Measurements from ENCODE around the gene SIK2.

The SIK2 gene

GRCh38 chr11:111601979-111602864 is at the start of gene SIK2:
Gene SIK2 (plus strand): TSS chr11:111602449. CDS start chr11:111602564, 115 bp downstream.
- DNase-seq (ENCODE audit: low read depth), result peak; percentile 84

DNA sequence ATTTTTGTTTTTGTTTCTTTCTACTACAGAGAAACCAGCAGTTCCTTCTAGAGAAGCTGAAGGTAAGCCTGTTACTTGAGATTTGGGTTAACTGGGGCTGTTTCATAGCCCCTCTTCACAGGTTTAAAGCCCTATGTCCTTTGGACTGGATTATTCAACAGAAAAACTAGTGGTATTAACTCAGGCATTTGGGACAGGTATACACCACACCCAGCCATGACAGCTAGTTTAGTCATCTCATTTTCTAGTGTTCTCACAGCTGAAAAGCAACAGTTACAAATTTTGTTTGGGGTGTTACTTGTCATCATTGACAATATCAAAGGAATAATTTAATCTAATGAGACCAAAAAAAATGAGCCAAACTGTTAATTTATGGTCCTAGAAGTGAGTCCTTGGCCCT is 47.7 kb upstream of the SIK2 start:
- DNase-seq (ENCODE audit: low read depth), result no peak

- DNase-seq (ENCODE audit: low read depth), result no peak
These were observed 47.0 kb upstream of the SIK2 start for GRCh38 chr11:111555255-111555654.

DNA sequence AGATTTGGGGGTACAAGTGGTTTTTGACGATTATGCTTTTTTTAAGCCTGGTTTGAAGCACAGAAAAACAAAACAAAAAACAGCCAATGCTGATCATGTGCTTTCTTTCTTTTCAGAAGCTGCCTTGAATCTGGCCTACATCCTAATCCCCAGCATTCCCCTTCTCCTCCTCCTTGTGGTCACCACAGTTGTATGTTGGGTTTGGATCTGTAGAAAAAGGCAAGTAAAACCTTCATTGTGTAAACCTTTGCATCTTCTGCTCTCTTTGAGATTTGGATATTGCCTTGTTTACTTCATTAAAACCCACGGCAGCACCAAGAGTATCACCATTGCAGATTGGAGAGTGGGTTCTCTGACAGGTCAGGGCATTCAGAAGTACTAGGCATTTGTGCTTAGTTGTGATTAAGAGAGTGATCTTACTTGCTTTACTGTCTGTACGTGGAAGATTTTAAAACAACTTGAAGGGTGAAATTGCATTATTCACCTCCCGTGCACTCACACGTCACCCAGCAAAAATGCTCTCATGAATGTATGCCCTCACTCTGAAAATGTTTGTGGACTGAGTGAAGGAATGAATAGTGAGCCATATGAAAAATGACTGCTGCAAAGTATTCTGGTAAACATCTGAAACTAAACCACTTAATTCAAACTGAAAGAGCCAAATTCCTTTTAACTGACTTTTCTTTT is 44.7 kb upstream of the SIK2 start:
- no peak for DNase-seq (ENCODE audit: low read depth)

DNA sequence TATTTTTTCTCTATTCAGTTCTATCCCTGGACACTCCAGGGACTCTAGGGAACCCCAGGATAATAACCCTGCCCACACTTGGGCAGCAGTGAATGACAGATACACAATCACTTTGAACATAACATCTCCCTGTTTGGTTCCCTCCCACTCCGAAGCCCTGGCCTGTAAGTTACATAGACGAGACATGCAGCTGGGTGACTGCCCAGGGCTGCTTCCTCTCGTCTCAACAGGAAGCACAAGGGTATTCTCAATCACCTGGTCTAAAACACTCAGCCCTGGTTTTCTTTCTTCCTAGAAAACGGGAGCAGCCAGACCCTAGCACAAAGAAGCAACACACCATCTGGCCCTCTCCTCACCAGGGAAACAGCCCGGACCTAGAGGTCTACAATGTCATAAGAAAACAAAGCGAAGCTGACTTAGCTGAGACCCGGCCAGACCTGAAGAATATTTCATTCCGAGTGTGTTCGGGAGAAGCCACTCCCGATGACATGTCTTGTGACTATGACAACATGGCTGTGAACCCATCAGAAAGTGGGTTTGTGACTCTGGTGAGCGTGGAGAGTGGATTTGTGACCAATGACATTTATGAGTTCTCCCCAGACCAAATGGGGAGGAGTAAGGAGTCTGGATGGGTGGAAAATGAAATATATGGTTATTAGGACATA is 42.3 kb upstream of the SIK2 start:
- DNase-seq (ENCODE audit: low read depth), result no peak

- no peak for DNase-seq (ENCODE audit: low read depth)
These were observed 41.4 kb upstream of the SIK2 start for GRCh38 chr11:111560800-111561199.

DNA sequence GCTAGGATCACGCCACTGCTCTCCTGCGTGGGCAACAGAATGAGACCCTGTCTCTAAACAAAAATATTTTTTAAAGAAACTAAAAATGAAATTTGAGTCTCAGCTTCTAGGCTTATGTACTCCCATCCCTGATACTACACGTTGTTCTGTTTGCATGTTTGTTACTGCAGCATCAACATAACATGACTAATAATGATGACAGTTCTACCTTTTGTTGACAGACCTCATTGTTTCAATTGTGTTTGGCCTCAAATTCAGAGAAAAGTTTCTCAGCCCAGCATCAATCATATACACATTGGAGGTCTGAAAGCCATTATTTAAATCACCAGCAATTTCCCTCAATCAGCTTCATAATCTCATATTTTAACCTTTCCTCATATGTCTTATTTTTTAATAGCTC is 40.9 kb upstream of the SIK2 start:
- no peak for DNase-seq (ENCODE audit: low read depth)

DNA sequence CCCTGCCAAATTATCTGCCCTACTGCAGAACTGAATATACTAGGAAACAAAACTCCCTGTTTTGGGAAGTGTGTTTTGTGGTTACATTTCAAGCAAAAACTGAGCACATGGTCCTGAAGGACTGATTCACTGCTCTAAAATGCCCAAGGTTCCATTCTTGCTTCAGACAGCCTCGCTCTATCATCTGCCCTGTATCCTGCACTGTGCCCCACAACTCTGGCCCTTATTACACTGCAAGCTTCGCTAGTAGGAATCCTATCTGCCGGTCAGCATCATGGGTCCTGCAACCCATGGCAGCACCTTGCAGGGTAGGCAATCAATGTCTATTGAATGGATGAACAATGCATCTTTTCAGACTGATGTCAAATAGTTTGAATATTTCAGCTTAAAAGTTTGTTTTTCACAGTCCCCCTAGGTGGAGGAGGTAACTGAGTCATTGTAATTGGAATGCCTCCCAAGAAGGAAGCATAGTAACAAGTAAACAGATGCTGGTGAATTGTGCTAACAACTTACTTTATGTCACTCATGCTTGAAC is 40.4 kb upstream of the SIK2 start:
- DNase-seq (ENCODE audit: low read depth), result no peak

DNA sequence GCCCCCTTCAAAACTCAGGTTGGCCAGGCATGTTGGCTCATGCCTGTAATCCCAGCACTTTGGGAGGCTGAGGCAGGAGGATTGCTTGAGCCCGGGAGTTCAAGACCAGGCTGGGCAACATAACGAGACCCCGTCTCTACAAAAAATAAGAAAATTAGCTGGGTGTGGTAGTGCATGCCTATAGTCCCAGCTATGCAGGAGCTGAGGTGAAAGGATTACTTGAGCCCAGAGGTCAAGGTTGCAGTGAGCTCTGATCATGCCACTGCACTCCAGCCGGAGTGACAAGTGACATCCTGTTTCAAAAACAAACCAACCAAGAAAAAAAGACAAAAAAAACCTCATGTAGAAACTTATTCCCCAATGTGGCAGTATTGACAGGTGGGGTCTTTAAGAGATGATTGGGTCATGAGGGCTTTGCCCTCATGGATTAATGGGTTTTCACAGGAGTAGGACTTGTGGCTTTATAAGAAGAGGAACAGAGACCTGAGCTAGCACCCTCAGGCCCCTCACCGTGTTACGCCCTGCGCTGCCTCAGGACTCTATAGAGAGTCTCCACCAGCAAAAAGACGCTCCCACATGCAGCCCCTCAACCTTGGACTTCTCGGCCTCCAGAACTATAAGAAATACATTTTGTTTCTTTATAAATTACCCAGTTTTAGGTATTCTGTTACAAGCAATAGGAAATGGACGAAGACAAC is 39.4 kb upstream of the SIK2 start:
- no peak for DNase-seq (ENCODE audit: low read depth)

GRCh38 chr11:111565114-111565720 is 37.0 kb upstream of the SIK2 start:
- DNase-seq (ENCODE audit: low read depth), result peak; percentile 28

DNA sequence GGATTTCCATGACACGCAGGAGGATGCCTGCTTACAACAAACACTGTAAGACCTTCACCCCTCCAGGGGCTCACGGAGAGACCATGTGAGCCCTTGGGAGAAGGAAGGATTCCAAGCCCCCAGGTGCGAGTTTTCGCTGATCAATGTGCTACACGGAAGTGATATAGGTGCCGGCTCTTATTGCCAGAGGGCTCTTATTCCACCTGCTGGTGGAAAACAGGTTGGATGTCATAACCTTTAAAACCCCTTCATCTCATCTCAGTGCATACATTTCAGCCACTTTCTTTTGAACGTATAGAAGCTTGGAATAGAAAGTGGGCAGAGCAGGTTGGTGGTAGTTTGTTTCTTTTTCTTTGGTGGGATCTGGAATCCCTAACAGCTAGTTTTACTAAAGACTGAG is 35.9 kb upstream of the SIK2 start:
- no peak for DNase-seq (ENCODE audit: low read depth)

GRCh38 chr11:111569476-111569875 is 32.8 kb upstream of the SIK2 start:
- DNase-seq (ENCODE audit: low read depth), result no peak

DNA sequence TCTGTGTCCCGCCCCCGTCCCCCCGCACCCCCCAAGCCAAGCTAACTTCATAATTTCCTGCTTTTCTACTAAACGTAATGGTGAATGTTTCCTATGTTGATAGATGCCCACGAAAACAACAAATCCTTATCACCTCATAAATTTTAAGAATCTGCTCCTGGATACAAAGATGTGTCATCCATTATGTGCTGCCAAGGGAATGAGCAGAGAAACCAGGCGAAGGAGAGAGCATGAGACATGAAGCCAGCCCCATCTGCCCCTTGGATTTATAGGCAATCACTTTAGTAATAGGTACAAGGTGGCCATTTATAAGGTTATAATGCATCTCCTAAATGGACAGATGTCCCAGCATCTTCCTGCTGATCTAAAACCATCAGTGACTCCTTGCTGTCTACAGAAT is 31.5 kb upstream of the SIK2 start:
- no peak for DNase-seq (ENCODE audit: low read depth)

DNA sequence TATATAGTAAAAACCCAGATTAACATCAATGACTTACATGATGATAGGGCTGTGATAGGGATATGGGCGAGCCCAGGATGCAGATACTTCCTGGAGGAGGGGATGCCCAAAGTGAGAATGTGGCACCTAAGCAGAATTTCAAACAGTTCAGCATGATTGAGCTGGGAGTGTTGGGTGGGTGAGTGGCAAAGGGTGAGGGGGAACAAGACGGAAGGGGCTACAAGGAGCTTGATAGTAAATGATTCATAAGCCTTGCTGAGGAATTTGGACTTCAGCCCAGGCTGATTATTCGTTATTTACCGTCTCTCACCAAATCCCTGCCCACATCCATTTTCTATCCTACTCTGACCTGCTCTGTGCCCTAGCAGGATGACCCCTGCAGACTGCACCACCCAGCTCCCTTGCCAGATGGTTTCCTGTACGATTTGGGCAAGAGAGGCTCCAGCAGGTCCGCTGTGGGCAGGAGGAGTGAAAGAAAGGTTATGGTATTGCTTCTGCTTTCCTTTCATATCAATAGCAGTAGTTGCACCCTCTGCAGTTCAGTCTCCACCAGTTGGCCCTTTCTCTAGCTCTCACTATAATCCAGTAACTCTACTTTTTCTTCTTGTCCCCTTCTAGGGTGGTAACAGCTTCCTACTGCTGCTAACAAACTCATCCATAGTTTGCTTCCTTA is 30.3 kb upstream of the SIK2 start:
- no peak for DNase-seq (ENCODE audit: low read depth)

DNA sequence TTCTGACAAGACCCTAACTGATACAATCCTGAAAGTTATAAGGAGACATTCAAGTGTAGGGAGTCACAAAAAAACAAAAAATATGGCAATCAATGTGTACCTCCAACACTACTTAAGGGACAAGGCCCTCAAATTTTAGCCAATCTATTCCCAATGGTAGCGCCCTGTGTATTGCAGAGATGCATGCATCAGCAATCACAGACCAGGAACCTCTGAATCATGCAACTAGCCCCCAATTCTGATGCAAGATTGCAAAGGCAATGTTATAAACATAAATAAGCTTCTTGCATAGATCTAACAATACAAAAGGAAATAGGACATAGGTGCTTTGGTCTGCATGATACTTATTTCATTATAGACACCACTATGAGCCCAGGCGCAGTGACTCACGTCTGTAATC is 29.7 kb upstream of the SIK2 start:
- no peak for DNase-seq (ENCODE audit: low read depth)

DNA sequence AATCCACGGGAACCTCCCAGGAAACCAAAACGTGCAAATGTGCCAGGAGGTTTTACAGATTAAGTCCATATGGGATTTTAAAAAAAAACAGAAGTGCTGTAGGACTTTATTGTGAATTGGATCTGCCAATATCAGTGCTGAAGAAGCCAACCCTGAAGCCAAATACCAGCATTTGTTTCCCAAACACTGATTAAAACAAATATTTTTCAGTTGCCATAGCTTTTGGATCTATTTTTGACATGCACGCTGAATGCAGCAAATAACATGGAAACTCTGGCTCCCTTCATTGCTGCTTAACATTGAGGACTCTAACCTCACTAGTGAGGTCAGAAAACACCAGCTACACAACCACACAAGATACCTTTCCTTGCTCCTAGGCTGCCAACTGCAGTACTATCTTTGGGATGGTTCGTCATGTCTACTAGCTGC is 28.4 kb upstream of the SIK2 start:
- no peak for DNase-seq (ENCODE audit: low read depth)

GRCh38 chr11:111574373-111575225 is 27.6 kb upstream of the SIK2 start:
- no peak for DNase-seq (ENCODE audit: low read depth)

GRCh38 chr11:111575740-111576139 is 26.5 kb upstream of the SIK2 start:
- DNase-seq (ENCODE audit: low read depth), result no peak

GRCh38 chr11:111577821-111578220 is 24.4 kb upstream of the SIK2 start:
- DNase-seq (ENCODE audit: low read depth), result no peak

GRCh38 chr11:111581341-111581740 is 20.9 kb upstream of the SIK2 start:
- no peak for DNase-seq (ENCODE audit: low read depth)

Measured in stimulated activated CD8-positive, alpha-beta memory T cell treated with anti-CD3 and anti-CD28 coated beads, Interleukin-4, amount 100 ng/mL, for 24 hours (primary cell).